ENCODE results near the gene CDK18. TPM values are rescaled to one million over a fixed set of nuclear protein-coding genes. Genes with fewer than 3 reads are reported as not detected.

CDK18 gene
- total RNA-seq, 6 experiments from 2014 or later = 6.3 to 22.3 (median 9.7) TPM

- intact Hi-C loops (cut with DNase I) = no loop called here
- no peak overlapping the region for H3K27ac ChIP-seq
- no peak overlapping the region for H3K4me3 ChIP-seq
- no peaks in the 10 kb centered on the region for H3K4me1 ChIP-seq
- WGBS (ENCODE audit: insufficient coverage, low coverage, low lambda C conversion rate, missing lambda C conversion rate) = 19% methylated on average over 5 of the region's 90 CpGs
- H3K9me3 ChIP-seq = no peaks in the 10 kb centered on the region
- no peak for TF ChIP-seq CTCF (IDR thresholded peaks at IDR 0.05)
- TF ChIP-seq POLR2A (IDR thresholded peaks at IDR 0.05) = no peak
- no peaks in the 10 kb centered on the region for H3K36me3 ChIP-seq
- peak; percentile 20 to 45 (median 28) for ATAC-seq
- peak in 1 of 3 donors; percentile 23 for DNase-seq
- peaks cover 0 to 9% of the 10 kb centered on the region in 2 donors for H3K27me3 ChIP-seq
Measured at GRCh38 chr1:205568469-205569361, 64.2 kb downstream of the CDK18 start.

- no peak overlapping the region for H3K4me3 ChIP-seq
- DNase-seq (peak in 1 of 3 donors; percentile 39), ATAC-seq (peak in 2 of 4 donors; percentile 10 to 28)
- H3K27ac ChIP-seq = no peak overlapping the region
- WGBS (ENCODE audit: insufficient coverage, low coverage, low lambda C conversion rate, missing lambda C conversion rate) = 10% methylated on average over 9 of the region's 22 CpGs
- H3K4me1 ChIP-seq = no peaks in the 10 kb centered on the region
- H3K36me3 ChIP-seq = no peaks in the 10 kb centered on the region
- no peaks in the 10 kb centered on the region for H3K9me3 ChIP-seq
- intact Hi-C loops (cut with DNase I) = no loop called here
- TF ChIP-seq CTCF (IDR thresholded peaks at IDR 0.05) (no peak), POLR2A (IDR thresholded peaks at IDR 0.05) (no peak)
- H3K27me3 ChIP-seq = peaks cover 0 to 9% of the 10 kb centered on the region in 2 donors
Measured at GRCh38 chr1:205569411-205570172, 65.1 kb downstream of the CDK18 start.

GRCh38 chr1:205570173-205570501, 65.7 kb downstream of the CDK18 start:
- Histone ChIP-seq H3K4me1 (no peaks in the 10 kb centered on the region), H3K27me3 (peaks cover 0 to 9% of the 10 kb centered on the region in 2 donors), H3K4me3 (no peak overlapping the region), H3K36me3 (no peaks in the 10 kb centered on the region), H3K9me3 (no peaks in the 10 kb centered on the region), H3K27ac (no peak overlapping the region)
- DNase-seq (peak in 1 of 3 donors; percentile 27), ATAC-seq (no peak)
- TF ChIP-seq POLR2A (IDR thresholded peaks at IDR 0.05) (no peak), CTCF (IDR thresholded peaks at IDR 0.05) (no peak)
- intact Hi-C loops (cut with DNase I) = no loop called here
- WGBS (ENCODE audit: insufficient coverage, low coverage, low lambda C conversion rate, missing lambda C conversion rate) = 100% methylated on average over 1 of the region's 7 CpGs

- peak in 1 of 4 donors; percentile 46 for ATAC-seq
- H3K27ac ChIP-seq = no peak overlapping the region
- no peak overlapping the region for H3K4me3 ChIP-seq
- peaks cover 0 to 9% of the 10 kb centered on the region in 2 donors for H3K27me3 ChIP-seq
- WGBS (ENCODE audit: insufficient coverage, low coverage, low lambda C conversion rate, missing lambda C conversion rate) = 50% methylated on average over 2 of the region's 2 CpGs
- H3K4me1 ChIP-seq = no peaks in the 10 kb centered on the region
- H3K9me3 ChIP-seq = no peaks in the 10 kb centered on the region
- TF ChIP-seq CTCF (IDR thresholded peaks at IDR 0.05) = no peak
- no peak for TF ChIP-seq POLR2A (IDR thresholded peaks at IDR 0.05)
- DNase-seq = peak in 1 of 3 donors; percentile 17
- intact Hi-C loops (cut with DNase I) = no loop called here
- no peaks in the 10 kb centered on the region for H3K36me3 ChIP-seq
Measured at GRCh38 chr1:205570796-205571537, 66.5 kb downstream of the CDK18 start.
